K562 (cell line): Measurements from ENCODE around the gene CSMD2. TPM values are rescaled to one million over a fixed set of nuclear protein-coding genes. Genes with fewer than 3 reads are reported as not detected.

Experiments
- ATAC-seq: fragments of 200-7000 bp; cut with Tn5 transposase; 3 replicates; pipeline ENCODE4 v1.9.1; 2020; ENCODE audit warnings: moderate library complexity
- BruUV-seq: library from RNA; stranded (reverse); fragments of 400-500 nt; replicated peaks from 2 replicates; lab custom pipeline; 2021; lab: Mats Ljungman, UMichigan
- CTCF ChIA-PET: fragments of 300-600 bp; formaldehyde crosslinking; extraction: SDS; loops from one replicate; lab custom pipeline; 2021; ENCODE audit warnings: low intra/inter-chr PET ratio; lab: Yijun Ruan, JAX
- POLR2A ChIA-PET: fragments of 300-600, 350-650 bp; sonication (Branson Sonifier 250); formaldehyde crosslinking; extraction: SDS; loops from one replicate; lab custom pipeline; 2021; ENCODE audit warnings: antibody characterized with exemption, inconsistent platforms; lab: Yijun Ruan, JAX
- DNase-seq, 4 experiments: peaks; one replicate each; pipeline versions ENCODE4 v3.0.0 to v3.0.0-alpha.2; 2011 to 2018; ENCODE audit warnings: low spot score in 3 of 4, mixed read lengths in 3 of 4; ENCODE audit errors: extremely low read depth in 1 of 4
- FAIRE-seq: peaks from 2 replicates; lab custom pipeline; 2011; peaks lifted over from hg19 to GRCh38; lab: Jason Lieb, UNC
- H2AFZ ChIP-seq: 2 replicates; pipeline ENCODE4 v1.6.0; 2011; ENCODE audit warnings: low read depth, low read length, control low read depth, inconsistent platforms
- H3K27ac ChIP-seq: fragments of 200-600 bp; 3 replicates; pipeline ENCODE4 v1.8.0; 2011; ENCODE audit warnings: low read depth, mild to moderate bottlenecking, control low read depth, inconsistent platforms, low read length, moderate library complexity, mixed read lengths; ENCODE audit errors: extremely low read depth
- H3K27me3 ChIP-seq, 2 experiments: fragments of 300-600 bp in 1 of 2; 2 replicates in 1 of 2; 3 replicates in 1 of 2; pipeline versions ENCODE4 v1.6.0 to v1.8.0; 2011; ENCODE audit warnings: inconsistent platforms in 2 of 2, low read length in 2 of 2, mild to moderate bottlenecking in 1 of 2, mixed read lengths in 1 of 2, moderate library complexity in 1 of 2; ENCODE audit not compliant: control insufficient read depth in 2 of 2, insufficient read depth in 2 of 2
- H3K36me3 ChIP-seq: fragments of 300-600 bp; 3 replicates; pipeline ENCODE4 v1.8.0; 2011; ENCODE audit warnings: mild to moderate bottlenecking, low read length, inconsistent platforms; ENCODE audit not compliant: control insufficient read depth, insufficient read depth
- H3K4me1 ChIP-seq, 2 experiments: fragments of 200-600 bp in 1 of 2; replicated peaks in 1 of 2; 2 replicates in 1 of 2; 3 replicates in 1 of 2; pipeline versions ENCODE4 v1.5.1 to v1.8.0; 2011; ENCODE audit warnings: inconsistent platforms in 2 of 2, low read length in 2 of 2, mild to moderate bottlenecking in 1 of 2, mixed read lengths in 1 of 2, moderate library complexity in 1 of 2; ENCODE audit not compliant: control insufficient read depth in 2 of 2, insufficient read depth in 2 of 2
- H3K4me2 ChIP-seq: 2 replicates; pipeline ENCODE4 v1.6.1; 2011; ENCODE audit warnings: low read length, control low read depth, inconsistent platforms, mixed read lengths; ENCODE audit not compliant: insufficient read depth
- H3K4me3 ChIP-seq: fragments of 200-600 bp; sonication (generic), shearing (Covaris generic); 2 replicates; pipeline ENCODE4 v1.5.1; 2016; ENCODE audit warnings: control low read depth, inconsistent platforms
- H3K79me2 ChIP-seq: fragments of 200-600 bp; 3 replicates; pipeline ENCODE4 v1.8.0; 2011; ENCODE audit warnings: low read length, inconsistent platforms; ENCODE audit not compliant: control insufficient read depth, insufficient read depth
- H3K9ac ChIP-seq, 2 experiments: 2 replicates each; pipeline versions ENCODE4 v1.6.0 to v1.6.1; 2011; ENCODE audit warnings: low read depth in 2 of 2, low read length in 2 of 2, control low read depth in 1 of 2, inconsistent platforms in 1 of 2, mild to moderate bottlenecking in 1 of 2, mixed read lengths in 1 of 2; ENCODE audit not compliant: insufficient read depth in 1 of 2
- H3K9me1 ChIP-seq: one replicate; pipeline ENCODE4 v1.6.0; 2011; ENCODE audit warnings: inconsistent platforms, mild to moderate bottlenecking, low read length, moderate library complexity; ENCODE audit not compliant: control insufficient read depth, insufficient read depth
- H3K9me3 ChIP-seq: replicated peaks from 2 replicates; pipeline ENCODE4 v1.5.1; 2011; ENCODE audit warnings: low read depth, low read length, inconsistent platforms; ENCODE audit not compliant: control insufficient read depth, insufficient read depth
- H4K20me1 ChIP-seq: replicated peaks from 2 replicates; pipeline ENCODE4 v1.6.1; 2011; ENCODE audit warnings: low read length, inconsistent platforms, mixed read lengths; ENCODE audit not compliant: control insufficient read depth, insufficient read depth
- ARID1B ChIP-seq: fragments of 450-650 bp; IDR thresholded peaks from 2 replicates; pipeline ENCODE4 v1.6.1; 2016; ENCODE audit warnings: antibody characterized with exemption, mild to moderate bottlenecking, inconsistent platforms
- ATF2 ChIP-seq: sonication (generic); formaldehyde crosslinking; IDR thresholded peaks from 2 replicates; pipeline ENCODE4 v1.8.1; 2022; ENCODE audit warnings: missing genetic modification reagents
- BHLHE40 ChIP-seq: IDR thresholded peaks from 2 replicates; pipeline ENCODE4 v1.6.1; 2011; ENCODE audit warnings: low read length, improper control_type of control experiment
- BRD4 ChIP-seq: fragments of 200-600 bp; sonication (generic); IDR thresholded peaks from 2 replicates; pipeline ENCODE4 v1.6.1; 2017; ENCODE audit warnings: inconsistent platforms
- BRD9 ChIP-seq: fragments of 450-650 bp; IDR thresholded peaks from 2 replicates; pipeline ENCODE4 v1.6.1; 2018; ENCODE audit warnings: low read depth; ENCODE audit not compliant: partially characterized antibody
- CBX1 ChIP-seq: sonication (generic); IDR thresholded peaks from 2 replicates; pipeline ENCODE4 v1.6.1; 2016; ENCODE audit warnings: antibody characterized with exemption, low read depth, mild to moderate bottlenecking
- E4F1 ChIP-seq: fragments of 250-450 bp; sonication (Bioruptor Pico); IDR thresholded peaks from 2 replicates; pipeline ENCODE4 v1.5.0; 2021; ENCODE audit warnings: mild to moderate bottlenecking, borderline replicate concordance
- FOXK1 ChIP-seq: sonication (generic); formaldehyde crosslinking; IDR thresholded peaks from 2 replicates; pipeline ENCODE4 v1.8.0; 2022; ENCODE audit warnings: missing genetic modification reagents, mild to moderate bottlenecking, borderline replicate concordance
- FOXM1 ChIP-seq, 2 experiments: fragments of 450-650 bp in 1 of 2; sonication (generic) in 1 of 2; formaldehyde crosslinking in 1 of 2; IDR thresholded peaks; 2 replicates each; pipeline versions ENCODE4 v1.6.1 to v1.9.0; 2017 to 2022; ENCODE audit warnings: low read depth in 2 of 2, mild to moderate bottlenecking in 2 of 2, missing genetic modification reagents in 1 of 2, moderate library complexity in 1 of 2
- GATAD2A ChIP-seq: fragments of 450-650 bp; IDR thresholded peaks from 2 replicates; pipeline ENCODE4 v1.6.1; 2017
- HSF4 ChIP-seq: fragments of 250-450 bp; sonication (Bioruptor Pico); IDR thresholded peaks from 2 replicates; pipeline ENCODE4 v2.1.2; 2022; ENCODE audit warnings: mild to moderate bottlenecking, moderate library complexity, borderline replicate concordance
- KAT7 ChIP-seq: sonication (generic); formaldehyde crosslinking; IDR thresholded peaks from 2 replicates; pipeline ENCODE4 v1.8.0; 2022; ENCODE audit warnings: missing genetic modification reagents, mild to moderate bottlenecking, borderline replicate concordance
- PYGO2 ChIP-seq: fragments of 450-650 bp; IDR thresholded peaks from 2 replicates; pipeline ENCODE4 v1.6.1; 2016; ENCODE audit warnings: mild to moderate bottlenecking, missing genetic modification characterization, moderate library complexity, missing compliant biosample characterization
- SRSF3 ChIP-seq: fragments of 200-400 bp; formaldehyde crosslinking; IDR thresholded peaks from 2 replicates; pipeline ENCODE4 v1.6.1; 2016; ENCODE audit warnings: mild to moderate bottlenecking, low read length, moderate library complexity; ENCODE audit not compliant: insufficient read depth
- STAT5A ChIP-seq: IDR thresholded peaks from 2 replicates; pipeline ENCODE4 v1.6.1; 2012; ENCODE audit warnings: low read length, inconsistent platforms, borderline replicate concordance
- ZNF146 ChIP-seq: IDR thresholded peaks from one replicate; pipeline ENCODE4 v1.6.1; 2018; ENCODE audit warnings: missing compliant biosample characterization; ENCODE audit not compliant: unreplicated experiment
- ZNF24 ChIP-seq: fragments of 450-650 bp; IDR thresholded peaks from 2 replicates; pipeline ENCODE4 v1.6.1; 2016
- ZSCAN29 ChIP-seq: fragments of 450-650 bp; IDR thresholded peaks from 2 replicates; pipeline ENCODE4 v1.6.1; 2017
- WGBS: fragments of 100-300 bp; shearing (Covaris generic); methylation state at CpG from one replicate; pipeline ENCODE4 v1.1.6; 2016; ENCODE audit warnings: low coverage, mixed read lengths; ENCODE audit not compliant: insufficient coverage; ENCODE audit errors: missing lambda C conversion rate; 5-methylcytosine and 5-hydroxymethylcytosine counted together
- in situ Hi-C: fragments of 300-500 bp; cut with MboI; formaldehyde crosslinking; loops from 4 replicates; pipeline ENCODE4 v1.15.0; 2018; ENCODE audit warnings: inconsistent platforms, mixed read lengths
- intact Hi-C: fragments of 100-400 bp; cut with micrococcal nuclease; formaldehyde crosslinking; loops from 2 replicates; pipeline ENCODE4 v1.14.2; 2022
- polyA plus RNA-seq, 8 experiments: library from polyadenylated mRNA; depleted of rRNA in 4 of 8; stranded (reverse) in 5 of 8; unstranded in 3 of 8; fragments of >200 nt; fragmentation: Nextera tagmentation in 2 of 8; fragmentation: Illumina TruSeq in 1 of 8; extraction: Ambion mirVana in 2 of 8; extraction: Trizol in 1 of 8; gene quantifications; 2 replicates each; pipeline versions ENCODE4 v1.2.1 to v1.2.3, GENCODE V29; 2011 to 2014; ENCODE audit warnings: inconsistent platforms in 1 of 8, missing spikeins in 1 of 8
- total RNA-seq, 7 experiments: library from RNA; depleted of rRNA in 6 of 7; stranded (reverse); fragments of >200 nt in 6 of 7; fragmentation: Illumina TruSeq in 2 of 7; extraction: Trizol in 2 of 7; gene quantifications; 2 replicates each; pipeline versions ENCODE4 v1.2.1 to v1.2.3, GENCODE V29; 2011 to 2021; ENCODE audit warnings: low replicate concordance in 1 of 7
- TF ChIP-seq, protein P1 (sequence below): sonication (generic); formaldehyde crosslinking; IDR thresholded peaks from 2 replicates; pipeline ENCODE4 v1.9.0; 2022; ENCODE audit warnings: mild to moderate bottlenecking, missing genetic modification reagents
- TF ChIP-seq, protein P2 (sequence below): fragments of 250-450 bp; sonication (Bioruptor Pico); IDR thresholded peaks from 2 replicates; pipeline ENCODE4 v1.6.1; 2021; ENCODE audit warnings: mild to moderate bottlenecking

CSMD2 gene
- total and polyA plus RNA-seq, 9 of the 15 experiments (the other 6 are each of a cell fraction or from before 2014, with no cell fraction given), result not detected

DNA sequence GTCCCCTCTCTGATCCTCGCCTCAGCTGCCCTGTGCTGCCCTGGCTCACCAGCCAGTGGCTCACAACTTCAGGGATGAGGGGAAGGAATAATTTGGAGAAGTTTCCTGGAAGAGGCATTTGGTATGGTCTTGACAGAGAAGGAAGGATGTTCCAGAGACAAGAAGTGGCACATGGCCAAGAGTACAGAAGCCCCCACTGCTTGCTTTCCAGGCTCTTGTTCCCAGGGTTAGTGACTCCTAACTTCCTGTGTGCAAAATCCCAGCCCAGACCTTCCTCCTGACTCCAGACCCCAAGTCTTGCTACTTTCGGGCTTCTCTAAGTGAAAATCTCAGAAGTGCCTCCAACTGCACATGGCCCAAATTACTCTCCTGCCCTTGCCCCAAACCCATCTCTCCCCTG, 215.5 kb downstream of the CSMD2 start:
- ATAC-seq (no peak), DNase-seq (no peak), FAIRE-seq (no peak)
- Histone ChIP-seq H3K9me3 (no peaks in the 10 kb centered on the region), H3K36me3 (no peaks in the 10 kb centered on the region), H3K27ac (no peak overlapping the region), H3K4me3 (no peak overlapping the region), H3K27me3 (no peaks in the 10 kb centered on the region; a peak in 1 of 5 replicates), H3K4me2 (no peak overlapping the region), H3K9me1 (no peaks in the 10 kb centered on the region), H3K9ac (no peak overlapping the region), H4K20me1 (0 out of 2 replicates have a peak, but pooled peaks cover 2% of the 10 kb centered on the region), H2AFZ (no peak overlapping the region), H3K4me1 (no peaks in the 10 kb centered on the region), H3K79me2 (no peaks in the 10 kb centered on the region)
- ChIA-PET CTCF (no interaction called here), POLR2A (no interaction called here)
- 0% methylated on average over 2 of the region's 2 CpGs for WGBS
- no TSS peak for BruUV-seq
- TF ChIP-seq KAT7 (CRISPR knock-in tag) (no peak), ZSCAN29 (no peak), FOXM1 (IDR thresholded peaks at IDR 0.05; ENCODE audit: low read depth) (no peak), FOXM1 (CRISPR knock-in tag; IDR thresholded peaks at IDR 0.05; ENCODE audit: low read depth) (no peak), E4F1 (CRISPR knock-in tag) (no peak), ZNF146 (CRISPR knock-in tag) (no peak), FOXK1 (CRISPR knock-in tag) (no peak), CBX1 (no peak), ARID1B (no peak), PYGO2 (tag) (no peak), ZNF24 (no peak), ATF2 (CRISPR knock-in tag) (no peak), HSF4 (CRISPR knock-in tag) (no peak), GATAD2A (no peak), SRSF3 (no peak), BRD4 (no peak), STAT5A (no peak), BRD9 (no peak), BHLHE40 (no peak)
- TF ChIP-seq, protein P1, sequence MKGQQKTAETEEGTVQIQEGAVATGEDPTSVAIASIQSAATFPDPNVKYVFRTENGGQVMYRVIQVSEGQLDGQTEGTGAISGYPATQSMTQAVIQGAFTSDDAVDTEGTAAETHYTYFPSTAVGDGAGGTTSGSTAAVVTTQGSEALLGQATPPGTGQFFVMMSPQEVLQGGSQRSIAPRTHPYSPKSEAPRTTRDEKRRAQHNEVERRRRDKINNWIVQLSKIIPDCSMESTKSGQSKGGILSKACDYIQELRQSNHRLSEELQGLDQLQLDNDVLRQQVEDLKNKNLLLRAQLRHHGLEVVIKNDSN, result no peak
- TF ChIP-seq, protein P2, sequence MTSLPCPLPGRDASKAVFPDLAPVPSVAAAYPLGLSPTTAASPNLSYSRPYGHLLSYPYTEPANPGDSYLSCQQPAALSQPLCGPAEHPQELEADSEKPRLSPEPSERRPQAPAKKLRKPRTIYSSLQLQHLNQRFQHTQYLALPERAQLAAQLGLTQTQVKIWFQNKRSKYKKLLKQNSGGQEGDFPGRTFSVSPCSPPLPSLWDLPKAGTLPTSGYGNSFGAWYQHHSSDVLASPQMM, result no peak
- intact Hi-C loops, result no loop called here
- in situ Hi-C loops, result no loop called here
